Ovary (tissue), 3 donors: ENCODE data around the gene UQCR11.

Experiments used
- CTCF ChIP-seq, 3 donors: fragments of 450-650 bp in 2 of 3; fragments of 200-600 bp in 1 of 3; IDR thresholded peaks; one replicate each; pipeline versions ENCODE4 v1.5.1 to v1.8.0; 2016 to 2022; ENCODE audit warnings: antibody characterized with exemption in 3 of 3, mild to moderate bottlenecking in 1 of 3
- EP300 ChIP-seq: sonication (generic); formaldehyde crosslinking; IDR thresholded peaks from one replicate; pipeline ENCODE4 v1.6.1; 2017; ENCODE audit warnings: antibody characterized with exemption
- donor health status: DM: no; HTN: no; CAD: no.

GRCh38 chr19:1580957-1581356 lies 24.3 kb downstream of the UQCR11 start:
- no peak for TF ChIP-seq CTCF (IDR thresholded peaks at IDR 0.05)
- TF ChIP-seq EP300 = no peak
